SK-MEL-5 (cell line): ENCODE measurements around the gene GBF1. TPM values are rescaled to one million over a fixed set of nuclear protein-coding genes. Genes with fewer than 3 reads are reported as not detected.
A peak's percentile ranks its signal among the peaks of the same experiment; 100 is the strongest.

Source experiments
- DNase-seq: peaks from one replicate; pipeline ENCODE4 v3.0.0-alpha.2; 2016; ENCODE audit warnings: low read depth, low spot score
- in situ Hi-C: cut with HindIII; loops from 2 replicates; pipeline ENCODE4 v1.10.0; 2016; ENCODE audit warnings: low sequenced_read_pairs, high pct_unique_total_duplicates, low pct_unique_long_range_greater_than_20kb
- total RNA-seq: library from RNA; depleted of rRNA; stranded (reverse); fragments of >200 nt; shearing (Covaris generic); gene quantifications from 2 replicates; pipeline ENCODE4 v1.2.3, GENCODE V29; 2014

GBF1 gene
- total RNA-seq, 1 experiment from 2014 or later = 14.6 TPM

GRCh38 chr10:102395400-102396316, 150.3 kb downstream of the GBF1 start, which contains the start of gene NFKB2:
NFKB2 (plus strand) TSS chr10:102395705; CDS start chr10:102395960, 255 bp downstream.
- DNase-seq = peak; percentile 71

GRCh38 chr10:102396317-102396650, 151.0 kb downstream of the GBF1 start:
- in situ Hi-C loops = no loop called here
- DNase-seq = no peak

More at GRCh38 chr10:102395400-102396316, 150.3 kb downstream of the GBF1 start, which contains the start of gene NFKB2:
- in situ Hi-C loops = no loop called here

- in situ Hi-C loops = no loop called here
- DNase-seq = no peak
Measured at GRCh38 chr10:102396730-102397151, 151.4 kb downstream of the GBF1 start.

- in situ Hi-C loops = no loop called here
- no peak for DNase-seq
Measured at GRCh38 chr10:102397222-102398171, 152.2 kb downstream of the GBF1 start.

- in situ Hi-C loops = no loop called here
- no peak for DNase-seq
Measured at GRCh38 chr10:102398172-102399020, 153.1 kb downstream of the GBF1 start.

- DNase-seq = peak; percentile 81
- in situ Hi-C loops = no loop called here
Measured at GRCh38 chr10:102399217-102400021, 154.1 kb downstream of the GBF1 start.

- in situ Hi-C loops = no loop called here
Measured at GRCh38 chr10:102400076-102400475, 154.7 kb downstream of the GBF1 start.

GRCh38 chr10:102400598-102401341, 155.4 kb downstream of the GBF1 start:
- in situ Hi-C loops = no loop called here
- DNase-seq = no peak

More at GRCh38 chr10:102400076-102400475, 154.7 kb downstream of the GBF1 start:
- DNase-seq = no peak

GRCh38 chr10:102401342-102401654, 156.0 kb downstream of the GBF1 start:
- in situ Hi-C loops = no loop called here
- DNase-seq = no peak

GRCh38 chr10:102401735-102402511, 156.6 kb downstream of the GBF1 start:
- in situ Hi-C loops = no loop called here
- DNase-seq = no peak

- in situ Hi-C loops = no loop called here
- no peak for DNase-seq
Measured at GRCh38 chr10:102402512-102402896, 157.2 kb downstream of the GBF1 start.

- in situ Hi-C loops = no loop called here
- DNase-seq = no peak
Measured at GRCh38 chr10:102403115-102403514, 157.8 kb downstream of the GBF1 start.

GRCh38 chr10:102404361-102405107, 159.2 kb downstream of the GBF1 start:
- in situ Hi-C loops = no loop called here
- DNase-seq = no peak

- DNase-seq = no peak
- in situ Hi-C loops = no loop called here
Measured at GRCh38 chr10:102405108-102405571, 159.8 kb downstream of the GBF1 start.

- in situ Hi-C loops = no loop called here
- no peak for DNase-seq
Measured at GRCh38 chr10:102405632-102406031, 160.3 kb downstream of the GBF1 start.
